HG02938 (cell line): Measurements from ENCODE around the gene TSPAN4.

Experiments
- ATAC-seq: cut with Tn5 transposase; IDR thresholded peaks from one replicate; pipeline ENCODE4 v1.9.1; 2021; ENCODE audit warnings: mild to moderate bottlenecking, moderate library complexity; ENCODE audit not compliant: unreplicated experiment

TSPAN4 gene

GRCh38 chr11:847876-848275 lies 5.2 kb downstream of the TSPAN4 start:
- ATAC-seq, result no peak

DNA sequence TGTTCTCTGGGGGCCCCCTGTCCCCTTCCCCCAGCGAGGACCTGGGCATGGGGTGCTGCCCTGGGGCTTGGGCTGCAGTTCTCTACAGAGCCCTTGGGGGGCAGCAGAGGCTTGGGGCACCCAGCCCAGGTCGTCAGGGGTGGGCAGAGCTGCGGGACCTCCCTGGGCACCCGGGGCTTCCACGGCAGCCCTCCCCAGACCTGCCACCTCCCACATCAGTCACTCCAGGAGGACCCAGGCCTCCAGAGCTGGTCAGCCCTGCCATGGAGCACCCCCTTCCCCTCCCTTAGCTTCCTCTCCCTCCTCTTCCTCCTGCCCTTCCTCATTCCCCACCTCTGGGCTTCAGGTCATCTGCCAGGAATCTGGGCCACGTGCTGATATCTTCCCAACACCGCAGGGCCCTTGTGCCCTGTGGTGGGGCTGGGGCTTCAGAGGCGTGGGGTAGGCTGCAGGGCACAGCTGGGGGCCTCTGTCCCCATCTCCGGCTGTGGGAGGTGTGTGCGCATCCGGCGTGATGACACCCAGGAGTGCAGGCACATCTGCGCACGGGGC lies 5.8 kb downstream of the TSPAN4 start:
- ATAC-seq, result no peak

GRCh38 chr11:849104-849824 lies 6.6 kb downstream of the TSPAN4 start:
- ATAC-seq, result no peak

GRCh38 chr11:849951-850774 lies 7.5 kb downstream of the TSPAN4 start:
- ATAC-seq, result no peak

GRCh38 chr11:850775-851763 lies 8.4 kb downstream of the TSPAN4 start:
- no peak for ATAC-seq

GRCh38 chr11:852762-853161 lies 10.1 kb downstream of the TSPAN4 start:
- no peak for ATAC-seq

- no peak for ATAC-seq
Measured at GRCh38 chr11:853682-854448, 11.2 kb downstream of the TSPAN4 start.

DNA sequence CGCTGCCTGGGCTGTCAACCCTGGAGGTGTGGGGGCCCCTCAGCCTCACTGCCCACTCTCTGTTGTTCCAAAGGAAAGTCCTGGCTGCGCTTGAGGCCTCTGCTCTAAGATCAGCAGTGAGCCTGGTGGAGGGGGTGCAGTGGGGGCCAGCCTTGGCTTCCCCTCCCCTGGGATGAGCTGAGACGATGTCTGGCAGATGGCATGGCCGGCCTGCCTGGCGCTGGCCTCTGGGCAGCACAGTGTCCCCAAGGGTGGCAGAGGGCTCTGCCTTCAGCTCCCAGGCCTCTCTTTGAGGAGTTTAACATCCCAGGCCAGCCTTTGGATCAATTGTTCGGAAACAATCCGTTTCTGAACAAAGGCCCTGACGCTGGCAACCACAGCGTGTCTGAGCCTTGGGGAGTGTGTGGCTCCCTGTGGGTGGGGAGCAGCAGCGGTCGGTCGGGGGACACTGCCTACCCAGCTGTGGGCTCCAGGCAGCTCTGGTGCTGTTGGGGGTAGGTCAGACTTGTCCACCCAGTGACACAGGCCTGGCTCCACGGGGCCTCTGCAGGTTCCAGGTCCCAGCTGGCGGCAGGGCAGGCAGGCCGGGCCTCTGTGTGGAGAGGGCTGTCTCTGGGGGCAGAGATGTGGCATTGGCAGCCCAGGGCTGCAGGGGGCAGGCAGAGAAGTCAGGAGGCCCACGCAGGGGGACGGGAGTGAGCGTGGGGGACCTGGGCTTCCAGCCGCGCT lies 12.1 kb downstream of the TSPAN4 start:
- ATAC-seq, result no peak

- no peak for ATAC-seq
Measured at GRCh38 chr11:855330-855674, 12.7 kb downstream of the TSPAN4 start.

DNA sequence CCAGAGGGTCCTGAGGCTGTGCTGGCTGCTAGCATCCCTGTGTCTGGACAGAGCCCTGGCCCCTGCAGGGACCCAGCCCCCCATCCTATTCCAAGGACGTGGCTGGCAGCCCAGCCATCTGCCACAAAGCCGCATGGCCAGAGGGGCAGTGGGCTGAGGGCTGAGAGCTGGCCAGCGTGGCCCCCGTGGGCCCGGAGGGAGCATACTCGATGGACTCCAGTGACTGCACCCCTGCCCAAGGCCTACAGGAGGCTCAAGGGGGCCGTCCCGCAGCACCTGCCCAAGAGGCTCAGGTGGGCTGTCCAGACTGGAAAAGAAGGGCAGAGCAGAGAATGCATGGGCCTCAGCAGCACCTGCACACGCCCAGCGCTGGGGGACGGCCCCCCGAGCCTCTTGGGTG lies 13.1 kb downstream of the TSPAN4 start:
- no peak for ATAC-seq

- ATAC-seq, result no peak
Measured at GRCh38 chr11:856397-856796, 13.7 kb downstream of the TSPAN4 start.

- no peak for ATAC-seq
Measured at GRCh38 chr11:858053-858761, 15.6 kb downstream of the TSPAN4 start.

DNA sequence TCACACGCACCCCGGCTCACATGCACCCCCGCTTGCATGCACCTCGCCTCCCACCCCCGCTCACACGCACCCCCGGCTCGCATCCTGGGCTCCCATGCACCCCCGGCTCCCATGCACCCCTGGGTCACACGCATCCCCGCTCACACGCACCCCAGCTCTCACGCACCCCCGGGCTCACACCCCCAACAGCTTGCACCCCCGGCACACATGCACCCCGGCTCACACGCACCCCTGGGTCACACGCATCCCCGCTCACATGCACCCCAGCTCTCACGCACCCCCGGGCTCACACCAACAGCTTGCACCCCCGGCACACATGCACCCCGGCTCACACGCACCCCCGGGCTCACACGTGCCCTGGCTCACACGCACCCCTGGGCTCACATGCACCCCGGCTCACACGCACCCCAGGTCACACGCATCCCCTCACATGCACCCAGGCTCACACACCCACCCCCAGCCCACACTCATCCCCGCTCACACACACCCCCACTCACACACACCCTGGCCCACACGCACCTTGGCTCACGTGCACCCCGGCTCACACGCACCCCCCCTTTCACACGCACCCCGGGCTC lies 16.2 kb downstream of the TSPAN4 start:
- ATAC-seq, result no peak

DNA sequence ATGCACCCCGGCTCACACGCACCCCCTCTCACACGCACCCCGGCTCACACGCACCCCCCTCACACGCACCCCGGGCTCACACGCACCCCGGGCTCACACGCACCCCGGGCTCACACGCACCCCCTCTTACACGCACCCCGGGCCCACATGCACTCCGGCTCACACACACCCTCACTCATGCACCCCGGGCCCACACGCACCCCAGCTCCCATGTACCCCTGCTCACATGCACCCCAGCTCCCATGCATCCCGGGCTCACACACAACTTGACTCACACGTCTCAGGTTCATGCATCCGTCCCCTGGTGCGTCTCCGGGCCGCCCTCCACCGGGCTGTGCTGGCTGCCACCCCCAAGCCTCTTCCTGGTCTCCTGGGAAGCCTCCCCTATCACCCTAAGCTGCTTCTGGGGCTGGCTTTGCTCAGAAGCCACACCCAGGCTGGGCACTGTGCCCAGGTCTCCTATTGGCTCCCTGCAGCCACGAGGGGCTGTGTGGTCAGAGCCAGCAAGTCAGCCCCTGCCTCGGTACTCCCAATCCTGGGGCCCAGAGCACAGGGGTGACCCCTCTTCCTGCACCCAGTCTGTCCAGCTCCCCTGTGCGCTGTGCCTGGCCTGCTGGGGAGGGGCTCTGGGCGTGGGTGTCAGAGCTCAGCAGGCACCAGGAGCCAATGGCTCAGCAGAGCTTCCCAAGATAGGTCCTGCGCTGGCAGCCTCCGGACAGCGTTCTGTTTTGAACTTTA lies 16.9 kb downstream of the TSPAN4 start:
- ATAC-seq, result no peak

DNA sequence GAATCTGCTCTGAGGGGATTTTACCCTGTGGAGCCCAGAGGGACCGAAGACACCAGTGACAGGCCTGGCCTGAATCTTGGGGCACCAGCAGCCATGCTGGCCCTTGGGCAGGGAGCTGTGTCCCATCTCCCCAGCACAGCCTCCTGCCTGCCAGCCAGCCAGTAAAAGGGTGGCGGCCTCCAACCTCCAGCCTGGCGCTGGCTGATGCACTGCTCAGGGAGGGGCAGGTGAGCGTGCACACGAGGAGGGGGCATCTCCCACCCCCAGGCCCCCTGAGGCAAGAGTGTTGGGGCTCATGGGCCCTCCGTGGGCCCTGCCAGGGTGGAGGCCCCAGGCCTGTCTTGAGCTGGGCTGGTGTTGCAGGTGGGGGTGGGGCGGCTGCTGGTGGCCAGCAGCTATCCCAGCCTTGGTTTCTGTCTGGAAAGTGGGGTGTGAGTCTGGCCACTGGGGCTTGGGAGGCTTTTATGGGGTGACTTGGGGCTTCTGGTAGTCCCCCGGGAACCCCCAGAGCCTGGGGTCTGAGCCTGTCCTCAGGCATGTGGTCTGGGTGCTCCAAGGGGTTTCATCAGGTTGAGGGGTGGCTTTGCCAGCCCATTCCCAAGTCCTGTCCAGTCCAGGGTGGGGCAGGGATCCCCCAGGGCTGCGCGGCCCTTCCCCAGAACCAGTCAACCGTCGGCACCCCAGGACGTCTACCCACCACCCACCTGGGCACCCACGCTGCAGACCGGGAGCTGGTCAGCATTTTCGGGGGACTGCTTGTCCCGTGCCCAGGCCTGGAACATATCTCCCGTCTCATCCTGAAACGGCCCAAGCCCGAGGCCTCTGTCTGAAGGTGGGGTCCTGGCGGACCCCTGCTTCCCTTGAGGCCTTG lies 17.8 kb downstream of the TSPAN4 start:
- ATAC-seq, result no peak

GRCh38 chr11:861105-861479 lies 18.4 kb downstream of the TSPAN4 start:
- ATAC-seq, result no peak

- ATAC-seq, result no peak
Measured at GRCh38 chr11:862081-862661, 19.5 kb downstream of the TSPAN4 start.
